Measurements from ENCODE around the gene CDRT4.

The CDRT4 gene

DNA sequence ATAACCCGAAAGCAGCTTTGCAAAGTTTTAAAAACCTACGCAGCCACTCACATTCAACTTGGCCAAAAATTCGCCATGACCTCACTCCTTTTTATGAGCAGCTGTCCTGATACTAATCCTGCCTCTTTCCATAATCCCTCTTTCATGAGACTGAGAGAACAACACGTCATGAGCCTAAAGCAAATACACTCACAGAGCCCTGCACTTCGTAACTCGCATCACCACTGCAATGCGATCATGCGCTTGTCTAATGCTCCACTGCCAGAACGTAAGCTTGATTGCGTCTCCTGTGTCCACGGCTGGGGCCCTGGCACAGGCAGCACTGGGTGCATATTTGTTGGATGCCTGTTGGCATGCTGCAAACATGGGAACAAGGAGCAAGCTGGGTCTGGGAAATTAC is 36.2 kb downstream of the CDRT4 start:
- peak; percentile 62 for DNase-seq (ENCODE audit: low read depth)
- no peak overlapping the region for H3K4me3 ChIP-seq (ENCODE audit: control insufficient read depth, low read depth, low read length)
- TF ChIP-seq, protein P1, sequence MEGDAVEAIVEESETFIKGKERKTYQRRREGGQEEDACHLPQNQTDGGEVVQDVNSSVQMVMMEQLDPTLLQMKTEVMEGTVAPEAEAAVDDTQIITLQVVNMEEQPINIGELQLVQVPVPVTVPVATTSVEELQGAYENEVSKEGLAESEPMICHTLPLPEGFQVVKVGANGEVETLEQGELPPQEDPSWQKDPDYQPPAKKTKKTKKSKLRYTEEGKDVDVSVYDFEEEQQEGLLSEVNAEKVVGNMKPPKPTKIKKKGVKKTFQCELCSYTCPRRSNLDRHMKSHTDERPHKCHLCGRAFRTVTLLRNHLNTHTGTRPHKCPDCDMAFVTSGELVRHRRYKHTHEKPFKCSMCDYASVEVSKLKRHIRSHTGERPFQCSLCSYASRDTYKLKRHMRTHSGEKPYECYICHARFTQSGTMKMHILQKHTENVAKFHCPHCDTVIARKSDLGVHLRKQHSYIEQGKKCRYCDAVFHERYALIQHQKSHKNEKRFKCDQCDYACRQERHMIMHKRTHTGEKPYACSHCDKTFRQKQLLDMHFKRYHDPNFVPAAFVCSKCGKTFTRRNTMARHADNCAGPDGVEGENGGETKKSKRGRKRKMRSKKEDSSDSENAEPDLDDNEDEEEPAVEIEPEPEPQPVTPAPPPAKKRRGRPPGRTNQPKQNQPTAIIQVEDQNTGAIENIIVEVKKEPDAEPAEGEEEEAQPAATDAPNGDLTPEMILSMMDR (conservative IDR thresholded peaks at IDR 0.05; ENCODE audit: control insufficient read depth, insufficient read depth, low read depth, low read length), result no peak

- H3K4me3 ChIP-seq (ENCODE audit: control insufficient read depth, low read depth, low read length), result no peak overlapping the region
- TF ChIP-seq, protein P1 (conservative IDR thresholded peaks at IDR 0.05; ENCODE audit: control insufficient read depth, insufficient read depth, low read depth, low read length), result no peak
- no peak for DNase-seq (ENCODE audit: low read depth)
Measured at GRCh38 chr17:15424521-15424920, 42.9 kb downstream of the CDRT4 start.

GRCh38 chr17:15422392-15422965 is 44.9 kb downstream of the CDRT4 start:
- no peak overlapping the region for H3K4me3 ChIP-seq (ENCODE audit: control insufficient read depth, low read depth, low read length)
- TF ChIP-seq, protein P1 (conservative IDR thresholded peaks at IDR 0.05; ENCODE audit: control insufficient read depth, insufficient read depth, low read depth, low read length), result no peak
- DNase-seq (ENCODE audit: low read depth), result no peak

GRCh38 chr17:15418781-15419180 is 48.6 kb downstream of the CDRT4 start:
- TF ChIP-seq, protein P1 (conservative IDR thresholded peaks at IDR 0.05; ENCODE audit: control insufficient read depth, insufficient read depth, low read depth, low read length), result no peak
- H3K4me3 ChIP-seq (ENCODE audit: control insufficient read depth, low read depth, low read length), result no peak overlapping the region
- DNase-seq (ENCODE audit: low read depth), result no peak

- H3K4me3 ChIP-seq (ENCODE audit: control insufficient read depth, low read depth, low read length), result no peak overlapping the region
- DNase-seq (ENCODE audit: low read depth), result no peak
- TF ChIP-seq, protein P1 (conservative IDR thresholded peaks at IDR 0.05; ENCODE audit: control insufficient read depth, insufficient read depth, low read depth, low read length), result no peak
Measured at GRCh38 chr17:15414532-15415306, 52.7 kb downstream of the CDRT4 start.

- DNase-seq (ENCODE audit: low read depth), result no peak
- TF ChIP-seq, protein P1 (conservative IDR thresholded peaks at IDR 0.05; ENCODE audit: control insufficient read depth, insufficient read depth, low read depth, low read length), result no peak
- H3K4me3 ChIP-seq (ENCODE audit: control insufficient read depth, low read depth, low read length), result no peak overlapping the region
Measured at GRCh38 chr17:15413101-15413771, 54.2 kb downstream of the CDRT4 start.
